Daoy (cell line): Measurements from ENCODE around the gene SHLD2. TPM values are rescaled to one million over a fixed set of nuclear protein-coding genes. Genes with fewer than 3 reads are reported as not detected.
A peak's percentile ranks its signal among the peaks of the same experiment; 100 is the strongest.
"Not testable (repeated sequence)": the region's sequence is repeated elsewhere in the genome, so short reads cannot be mapped to it uniquely, and the experiment has no call there.

Source experiments
- DNase-seq: peaks from one replicate; pipeline ENCODE4 v3.0.0-alpha.2; 2015; ENCODE audit warnings: low read depth
- total RNA-seq: library from RNA; depleted of rRNA; stranded (reverse); fragments of >200 nt; shearing (Covaris generic); gene quantifications from 2 replicates; pipeline ENCODE4 v1.2.3, GENCODE V29; 2014; rRNA removed

SHLD2 gene, protein sequence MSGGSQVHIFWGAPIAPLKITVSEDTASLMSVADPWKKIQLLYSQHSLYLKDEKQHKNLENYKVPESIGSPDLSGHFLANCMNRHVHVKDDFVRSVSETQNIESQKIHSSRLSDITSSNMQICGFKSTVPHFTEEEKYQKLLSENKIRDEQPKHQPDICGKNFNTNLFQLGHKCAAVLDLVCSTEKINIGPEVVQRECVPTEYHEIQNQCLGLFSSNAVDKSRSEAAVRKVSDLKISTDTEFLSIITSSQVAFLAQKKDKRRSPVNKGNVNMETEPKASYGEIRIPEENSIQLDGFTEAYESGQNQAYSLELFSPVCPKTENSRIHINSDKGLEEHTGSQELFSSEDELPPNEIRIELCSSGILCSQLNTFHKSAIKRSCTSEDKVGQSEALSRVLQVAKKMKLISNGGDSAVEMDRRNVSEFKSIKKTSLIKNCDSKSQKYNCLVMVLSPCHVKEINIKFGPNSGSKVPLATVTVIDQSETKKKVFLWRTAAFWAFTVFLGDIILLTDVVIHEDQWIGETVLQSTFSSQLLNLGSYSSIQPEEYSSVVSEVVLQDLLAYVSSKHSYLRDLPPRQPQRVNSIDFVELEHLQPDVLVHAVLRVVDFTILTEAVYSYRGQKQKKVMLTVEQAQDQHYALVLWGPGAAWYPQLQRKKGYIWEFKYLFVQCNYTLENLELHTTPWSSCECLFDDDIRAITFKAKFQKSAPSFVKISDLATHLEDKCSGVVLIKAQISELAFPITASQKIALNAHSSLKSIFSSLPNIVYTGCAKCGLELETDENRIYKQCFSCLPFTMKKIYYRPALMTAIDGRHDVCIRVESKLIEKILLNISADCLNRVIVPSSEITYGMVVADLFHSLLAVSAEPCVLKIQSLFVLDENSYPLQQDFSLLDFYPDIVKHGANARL
- 21.0 and 21.8 TPM in 2 replicates for total RNA-seq

DNA sequence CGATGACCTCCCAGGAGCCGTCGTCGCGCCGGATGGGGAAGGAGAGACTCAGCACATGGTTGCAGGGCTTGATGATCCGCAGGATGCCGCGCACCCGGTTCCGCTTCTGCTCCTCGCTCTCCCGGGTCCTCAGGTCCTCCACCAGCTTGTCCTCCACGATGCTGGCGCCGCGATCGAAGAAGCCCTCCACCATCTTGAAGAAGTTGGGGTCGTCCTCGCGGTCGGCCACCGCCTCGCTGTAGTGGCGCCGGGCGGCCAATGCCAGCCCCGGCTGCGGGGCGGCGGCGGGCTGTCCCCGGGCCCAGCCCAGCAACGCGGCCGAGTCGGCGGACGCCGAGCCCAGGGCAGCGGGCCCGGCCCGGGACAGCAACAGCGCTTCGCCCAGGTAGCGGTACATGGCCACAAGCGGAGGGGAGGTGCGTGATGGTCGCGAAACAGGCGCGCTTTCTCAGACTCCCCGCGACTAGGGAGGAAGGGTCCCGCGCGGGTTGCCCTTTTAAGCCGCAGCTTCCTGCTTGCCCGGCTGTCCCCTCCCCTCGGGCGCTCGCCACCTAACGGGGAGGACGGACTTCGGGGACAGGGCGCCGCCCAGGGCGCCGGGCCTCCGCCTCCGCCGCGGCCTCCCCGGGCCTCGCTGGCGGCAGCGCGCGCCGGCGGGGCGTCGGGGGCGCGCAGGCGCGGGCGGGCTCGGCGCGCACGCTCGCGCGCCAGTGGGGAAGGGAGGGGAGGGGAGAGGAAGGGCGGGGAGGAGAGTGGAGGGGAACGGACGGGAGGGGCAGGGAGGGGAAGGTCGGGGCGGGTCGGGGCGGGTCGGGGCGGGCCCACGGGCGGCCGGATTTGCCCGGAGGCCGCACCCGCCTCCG, at the start of gene SHLD2, which contains the start of gene GLUD1:
Gene SHLD2 (plus strand): TSS at position 834 of the 863 bp plus-strand sequence. CDS start 56,149 bp downstream, outside the sequence.
Gene GLUD1 (minus strand): TSS at position 471 of the 863 bp plus-strand sequence. CDS start 74 bp downstream, at position 397.
- DNase-seq, result peak; percentile 89

DNA sequence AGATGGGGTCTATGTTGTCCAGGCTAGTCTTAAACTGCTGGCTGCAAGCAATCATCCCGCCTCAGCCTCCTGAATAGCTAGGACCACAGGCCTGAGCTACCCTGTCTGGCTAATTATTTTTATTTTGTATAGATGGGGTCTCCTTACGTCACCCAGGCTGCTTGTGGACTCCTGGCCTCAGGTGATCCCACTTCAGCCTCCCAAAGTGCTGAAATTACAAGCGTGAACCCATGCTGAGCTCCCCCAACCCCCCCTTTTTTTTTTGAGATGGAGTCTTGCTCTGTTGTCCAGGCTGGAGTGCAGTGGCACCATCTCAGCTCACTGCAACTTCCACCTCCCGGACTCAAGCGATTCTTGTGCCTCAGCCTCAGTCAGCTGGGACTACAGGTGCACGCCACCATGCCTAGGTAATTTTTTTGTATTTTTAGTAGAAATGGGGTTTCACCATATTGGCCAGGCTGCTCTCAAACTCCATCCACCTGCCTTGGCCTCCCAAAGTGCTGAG, 49.5 kb upstream of the SHLD2 start:
- no peak for DNase-seq

DNA sequence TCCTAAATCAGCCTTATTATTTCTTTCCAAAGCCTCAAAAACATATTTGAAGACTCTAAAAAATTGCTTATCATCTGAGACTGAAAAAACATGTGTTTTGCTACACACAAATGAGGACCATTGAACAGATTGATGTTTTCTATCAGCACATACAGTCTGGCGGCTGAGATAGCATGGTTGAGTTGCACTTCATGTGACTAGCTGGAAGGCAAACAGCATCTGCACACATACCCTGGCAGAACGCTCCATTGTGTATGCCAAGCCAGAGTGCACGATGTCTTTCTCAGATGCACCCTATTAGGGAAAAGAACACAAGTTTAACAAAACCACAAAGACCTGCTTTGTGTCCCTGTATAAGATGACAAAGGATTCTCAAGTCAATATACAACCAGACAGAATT, 41.9 kb upstream of the SHLD2 start:
- DNase-seq, result no peak

DNA sequence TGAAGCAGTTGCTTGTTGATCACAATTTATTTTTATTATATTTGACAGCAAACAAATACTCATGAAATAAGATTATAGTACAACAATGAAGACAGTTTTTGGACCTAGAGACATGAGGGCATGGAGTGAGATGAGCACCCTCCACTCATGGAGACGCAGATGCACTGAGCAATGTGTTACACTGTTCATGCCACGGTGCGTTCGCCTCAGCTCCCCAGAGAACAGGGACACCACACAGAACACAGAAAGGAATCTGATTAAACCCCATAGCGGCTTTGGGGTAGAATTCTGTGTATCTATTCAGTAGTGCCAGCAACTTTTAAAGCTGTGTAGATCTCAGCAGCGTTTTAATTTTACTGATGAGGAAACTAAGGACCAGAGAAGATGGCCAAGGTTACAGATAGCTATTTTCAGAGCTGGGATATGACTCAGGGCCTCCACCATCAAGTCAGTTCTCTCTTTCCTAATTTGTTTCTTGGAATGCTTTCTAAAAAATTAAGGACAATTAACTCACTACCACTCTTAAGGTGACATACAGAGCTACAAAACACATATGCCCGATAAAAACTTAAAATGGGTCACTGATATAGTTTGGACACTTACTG, 41.3 kb upstream of the SHLD2 start:
- DNase-seq, result no peak

DNA sequence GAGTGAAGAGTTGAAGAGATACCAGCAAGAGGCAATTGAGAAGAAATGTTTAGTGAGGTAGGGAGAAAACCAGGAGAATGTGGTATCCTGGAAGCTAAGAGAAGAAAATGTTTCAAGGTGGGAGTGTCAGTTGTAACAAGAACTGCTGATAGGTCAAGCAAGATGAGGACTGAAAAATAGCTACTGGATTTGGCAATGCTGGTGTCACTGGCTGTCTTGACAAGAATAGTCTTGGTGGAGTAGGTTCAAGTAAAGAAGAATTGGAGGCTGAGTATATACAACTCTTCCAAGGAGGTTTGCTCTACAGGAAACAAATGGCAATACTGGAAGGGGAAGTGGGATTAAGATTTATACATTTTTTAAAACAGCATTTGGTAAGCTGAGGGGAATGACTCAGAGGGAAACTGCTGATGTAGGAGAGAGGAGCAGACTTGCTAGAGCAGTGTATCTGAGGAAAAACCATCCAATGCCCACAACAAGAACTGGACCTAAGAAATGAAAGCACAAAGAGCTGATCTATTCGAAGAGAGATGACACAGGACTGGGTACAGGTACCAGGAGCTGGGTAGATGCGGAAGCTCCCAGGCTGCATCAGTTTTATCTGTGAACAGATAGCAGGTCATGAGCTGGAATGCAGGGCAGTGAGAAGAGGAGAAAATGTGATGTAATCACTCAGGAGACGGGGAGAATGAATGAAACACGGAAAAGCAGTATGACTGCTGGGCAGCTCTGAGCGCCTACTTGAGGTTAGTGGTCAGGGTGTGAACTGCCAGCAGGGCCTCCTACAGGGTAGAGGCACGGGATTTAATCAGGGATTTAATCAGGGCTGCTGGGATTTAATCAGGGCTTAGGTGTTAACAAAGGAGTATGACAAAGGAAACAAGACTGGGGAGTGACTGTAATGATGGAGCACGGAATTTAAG, 40.4 kb upstream of the SHLD2 start:
- DNase-seq, result no peak

DNA sequence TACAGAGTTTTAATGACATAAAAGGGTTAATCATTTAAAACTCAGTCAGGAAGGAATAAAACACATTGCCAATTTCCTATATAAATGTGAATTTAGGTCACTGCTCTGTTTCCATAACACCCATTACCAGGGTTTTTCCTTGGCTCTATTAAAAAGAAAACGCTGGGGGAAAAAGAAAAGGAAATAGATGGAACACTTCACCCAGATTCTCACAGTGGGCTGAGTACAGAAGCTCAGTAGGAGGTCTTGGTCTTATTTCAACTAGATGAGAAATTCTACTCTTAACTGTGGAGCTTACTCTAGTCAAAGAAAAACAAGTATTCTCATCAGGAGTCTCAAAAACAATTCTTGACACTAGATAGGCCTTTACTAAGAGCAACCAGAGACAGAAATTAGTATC, 36.8 kb upstream of the SHLD2 start:
- DNase-seq, result no peak

DNA sequence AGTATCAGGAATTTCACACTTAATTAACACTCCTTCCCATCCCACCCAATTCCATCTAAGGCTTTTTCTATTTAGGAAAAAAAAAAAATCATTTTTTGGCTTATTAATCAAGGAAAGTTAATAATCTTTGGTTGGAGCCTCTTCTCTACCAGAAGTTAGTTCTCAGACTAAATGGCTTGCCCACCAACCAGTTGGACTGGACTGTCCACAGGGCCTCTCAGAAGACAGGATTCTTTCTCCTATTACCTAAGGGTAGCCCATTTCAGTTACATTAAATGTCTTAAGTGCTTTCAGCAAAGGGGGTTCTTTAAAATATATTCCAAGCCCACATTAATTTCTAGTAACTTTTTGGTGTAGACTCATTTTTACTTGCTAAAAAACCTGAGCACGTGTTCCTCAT, 35.6 kb upstream of the SHLD2 start:
- no peak for DNase-seq

DNA sequence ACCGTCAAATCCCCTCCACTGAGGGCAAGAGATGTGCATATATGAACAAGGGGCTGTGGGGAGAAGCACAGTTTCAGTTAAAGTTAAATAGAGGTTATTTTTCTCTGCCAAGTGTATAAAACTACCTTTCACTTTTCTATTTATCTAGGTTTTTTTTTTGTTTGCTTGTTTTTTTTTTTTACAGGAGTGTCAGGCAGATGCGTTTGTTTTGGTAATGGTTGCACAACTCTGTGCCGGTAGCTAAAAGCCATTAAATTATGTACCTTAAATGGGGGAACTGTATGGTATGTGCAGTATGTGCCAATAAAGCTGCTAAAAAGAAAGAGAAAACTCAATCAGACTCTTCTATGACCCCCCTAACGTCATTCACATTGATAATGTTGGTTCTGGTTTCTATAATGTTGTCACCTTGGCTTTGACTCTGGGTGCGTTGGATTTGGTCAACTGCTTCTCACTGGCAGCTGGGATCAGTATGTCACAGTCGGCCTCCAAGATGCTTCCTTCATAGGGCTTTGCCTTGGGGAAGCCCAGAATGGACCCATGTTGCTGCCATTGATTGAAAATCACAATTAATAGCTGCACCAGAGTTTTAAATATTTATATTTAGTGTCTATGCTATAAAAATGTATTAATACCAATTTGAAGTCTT, 34.6 kb upstream of the SHLD2 start:
- no peak for DNase-seq

DNA sequence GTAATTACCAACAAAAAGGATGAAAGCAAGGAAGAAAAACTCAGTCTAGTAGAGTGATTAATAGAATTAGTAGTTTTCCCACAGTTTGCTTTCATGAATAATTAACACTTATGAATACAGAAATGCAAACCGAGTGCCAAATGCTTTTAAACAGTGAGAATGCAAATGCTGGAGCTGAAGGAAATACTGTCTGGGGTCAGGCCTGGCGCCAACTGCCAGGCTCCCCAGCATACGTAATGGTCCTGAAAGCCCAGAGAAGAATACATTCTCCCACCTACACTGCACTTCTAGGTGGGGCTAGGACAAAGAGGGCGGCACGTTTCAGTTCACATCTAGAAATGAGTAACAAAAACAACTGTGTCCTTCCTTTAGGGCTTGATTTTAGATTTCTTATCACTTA, 30.4 kb upstream of the SHLD2 start:
- no peak for DNase-seq

DNA sequence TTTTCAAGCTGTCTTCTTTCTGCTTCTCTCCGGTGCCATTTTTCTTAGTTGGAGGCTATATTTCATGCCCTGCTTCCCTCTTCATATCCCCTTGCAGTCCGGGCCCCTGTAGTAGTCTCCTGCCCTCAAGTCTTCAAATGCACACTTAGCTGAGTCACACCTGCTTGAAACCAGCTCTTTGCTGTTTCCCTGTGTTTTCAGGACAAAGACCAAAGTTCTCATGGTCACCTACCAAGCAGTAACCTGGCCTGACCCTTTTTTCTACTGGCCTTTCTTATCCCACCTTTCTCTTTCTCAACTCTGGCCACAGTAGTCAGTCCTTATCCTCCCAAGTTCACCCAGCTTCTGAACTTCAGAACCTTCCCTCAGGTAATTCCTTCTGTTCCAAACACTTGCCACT, 28.8 kb upstream of the SHLD2 start:
- DNase-seq, result no peak

DNA sequence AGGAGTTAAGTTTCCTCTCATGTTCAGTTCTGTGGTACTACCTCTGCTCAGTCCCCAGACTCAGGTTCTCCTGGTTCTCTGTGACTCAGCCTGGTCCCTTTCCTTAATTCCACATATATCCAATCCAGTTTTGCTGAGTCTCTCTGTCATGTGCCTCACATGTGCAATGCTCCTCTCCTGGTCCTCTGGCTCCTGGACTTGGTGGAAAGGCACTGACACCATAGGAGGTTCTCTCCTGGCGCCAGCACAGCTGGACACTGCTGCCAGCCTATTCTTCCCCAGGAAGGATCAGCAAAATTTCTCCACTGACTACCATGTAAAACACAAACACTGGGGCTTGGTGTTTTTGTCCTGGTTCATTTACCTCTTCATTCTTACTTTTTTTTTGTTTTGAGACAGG, 28.1 kb upstream of the SHLD2 start:
- DNase-seq, result no peak

DNA sequence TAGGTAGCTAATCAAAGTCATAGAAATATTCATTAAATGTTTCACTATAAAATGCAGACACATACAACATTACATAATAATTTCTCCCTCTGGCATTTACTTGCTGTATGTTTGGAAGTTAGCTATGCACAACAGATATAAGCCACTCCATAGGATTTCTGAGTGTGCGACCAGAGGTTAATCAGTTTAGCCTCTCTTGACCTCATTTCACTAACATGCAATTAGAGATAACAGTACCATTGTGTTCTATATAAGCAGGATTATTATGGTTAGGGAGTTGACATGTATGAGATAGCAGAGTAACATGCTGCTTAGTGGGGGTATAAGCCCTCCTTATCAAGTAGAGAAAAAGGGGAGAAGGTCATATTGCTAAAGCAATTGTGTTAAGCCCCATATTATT, 26.7 kb upstream of the SHLD2 start:
- DNase-seq, result no peak

DNA sequence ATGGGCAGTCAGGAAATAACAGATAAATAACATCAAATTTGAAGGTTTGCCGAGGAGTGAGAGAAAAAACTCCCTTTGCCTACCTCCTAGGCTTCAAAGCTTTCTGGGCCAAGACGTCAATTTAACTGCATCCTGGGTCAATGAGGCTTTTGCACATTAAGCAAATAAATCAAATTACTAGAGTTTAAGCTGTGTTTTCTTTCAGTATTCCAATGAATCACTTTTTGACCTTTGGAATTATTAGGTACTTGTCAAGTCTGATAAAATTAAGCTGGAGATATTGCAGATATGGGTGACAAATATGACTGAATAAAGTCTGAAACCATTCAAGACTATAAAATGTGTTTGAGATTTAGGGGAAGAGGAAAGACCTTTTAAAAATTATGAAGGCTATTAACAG, 22.6 kb upstream of the SHLD2 start:
- DNase-seq, result no peak

DNA sequence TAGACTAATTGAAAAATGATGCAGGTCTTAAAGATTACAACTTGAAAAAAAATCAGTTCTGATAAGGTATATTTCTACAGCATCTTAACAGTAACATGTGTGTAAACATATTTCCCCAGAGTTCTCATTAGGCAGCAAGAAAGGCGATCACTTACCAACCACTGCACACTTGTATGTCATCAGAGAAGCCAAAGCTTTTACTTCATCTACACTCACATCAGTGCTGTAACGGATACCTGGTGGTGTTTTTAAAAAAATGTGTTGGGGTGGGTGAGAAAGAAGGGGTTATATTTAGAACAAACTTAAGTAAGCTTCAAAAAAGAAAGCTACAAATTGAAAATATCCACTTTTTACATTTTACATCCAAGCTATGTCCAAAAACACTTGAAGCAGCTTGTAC, 18.6 kb upstream of the SHLD2 start:
- DNase-seq, result not testable (repeated sequence)

DNA sequence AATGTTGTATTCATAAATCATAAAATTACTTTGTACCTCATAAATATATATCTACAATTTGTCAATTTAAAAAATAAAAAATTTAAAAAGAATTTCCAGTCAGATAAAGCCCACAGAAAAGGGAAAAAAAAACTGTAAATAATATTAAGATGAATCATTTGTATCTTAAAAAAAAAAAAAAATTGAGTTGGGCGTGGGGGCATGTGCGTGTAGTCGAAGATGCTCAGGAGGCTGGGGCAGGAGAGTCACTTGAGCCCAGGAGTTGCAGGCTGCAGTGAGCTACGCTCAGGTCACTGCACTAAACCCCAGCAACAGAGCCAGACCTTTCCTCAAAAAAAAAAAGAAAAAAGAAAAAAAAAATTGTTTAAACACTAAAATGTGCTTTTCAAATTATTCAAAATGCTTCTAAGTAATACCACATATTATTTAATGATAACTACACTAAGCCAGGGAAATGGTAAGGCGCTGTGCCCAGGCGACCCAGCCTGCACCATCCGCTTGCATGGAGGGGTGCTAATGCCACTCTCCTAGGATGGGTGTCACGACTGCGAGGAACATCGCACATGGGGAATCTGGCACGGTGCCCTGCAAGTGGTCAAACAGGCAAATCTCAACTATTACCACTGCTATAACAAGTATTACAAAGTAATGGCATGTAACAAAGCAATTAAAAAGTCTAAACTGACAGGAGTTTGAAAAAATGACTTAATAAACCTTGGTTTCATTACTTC, 15.7 kb upstream of the SHLD2 start:
- no peak for DNase-seq

DNA sequence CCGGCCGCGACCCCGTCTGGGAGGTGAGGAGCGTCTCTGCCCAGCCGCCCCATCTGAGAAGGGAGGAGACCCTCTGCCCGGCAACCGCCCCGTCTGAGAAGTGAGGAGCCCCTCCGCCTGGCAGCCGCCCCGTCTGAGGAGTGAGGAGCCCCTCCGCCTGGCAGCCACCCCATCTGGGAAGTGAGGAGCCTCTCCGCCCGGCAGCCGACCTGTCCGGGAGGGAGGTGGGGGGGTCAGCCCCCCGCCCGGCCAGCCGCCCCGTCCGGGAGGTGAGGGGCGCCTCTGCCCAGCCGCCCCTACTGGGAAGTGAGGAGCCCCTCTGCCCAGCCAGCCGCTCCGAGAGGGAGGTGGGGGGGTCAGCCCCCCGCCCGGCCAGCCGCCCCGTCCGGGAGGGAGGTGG, 14.4 kb upstream of the SHLD2 start:
- not testable (repeated sequence) for DNase-seq

DNA sequence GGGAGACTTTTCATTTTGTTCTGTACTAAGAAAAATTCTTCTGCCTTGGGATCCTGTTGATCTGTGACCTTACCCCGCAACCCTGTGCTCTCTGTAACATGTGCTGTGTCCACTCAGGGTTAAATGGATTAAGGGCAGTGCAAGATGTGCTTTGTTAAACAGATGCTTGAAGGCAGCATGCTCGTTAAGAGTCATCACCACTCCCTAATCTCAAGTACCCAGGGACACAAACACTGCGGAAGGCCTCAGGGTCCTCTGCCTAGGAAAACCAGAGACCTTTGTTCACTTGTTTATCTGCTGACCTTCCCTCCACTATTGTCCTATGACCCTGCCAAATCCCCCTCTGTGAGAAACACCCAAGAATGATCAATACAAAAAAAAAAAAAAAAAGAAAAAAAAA, 13.4 kb upstream of the SHLD2 start:
- not testable (repeated sequence) for DNase-seq

DNA sequence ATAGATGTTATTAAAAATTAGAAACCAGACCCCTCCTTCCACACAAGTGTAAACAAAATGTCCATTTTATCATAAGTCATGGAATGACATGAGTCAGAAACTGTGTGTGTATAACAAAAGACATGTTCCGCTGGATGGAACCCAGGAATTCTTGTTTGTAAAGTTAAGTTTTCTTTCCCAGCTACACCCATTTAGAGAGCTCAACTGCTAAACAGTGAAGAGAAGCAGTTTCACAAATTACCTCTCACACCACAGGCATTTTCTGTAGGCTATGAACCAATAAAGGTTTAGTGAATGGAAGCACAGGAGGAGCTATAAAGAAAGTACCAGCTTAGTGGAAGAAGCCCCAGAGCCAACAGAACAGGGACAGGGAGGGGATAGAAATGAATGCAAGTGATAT, 12.8 kb upstream of the SHLD2 start:
- DNase-seq, result peak; percentile 43
